Measurements from ENCODE around the gene ARID4A. TPM values are rescaled to one million over a fixed set of nuclear protein-coding genes. Genes with fewer than 3 reads are reported as not detected.
A peak's percentile ranks its signal among the peaks of the same experiment; 100 is the strongest.
"Not testable (repeated sequence)": the region's sequence is repeated elsewhere in the genome, so short reads cannot be mapped to it uniquely, and the experiment has no call there.

ARID4A gene
- total RNA-seq, 1 experiment from 2014 or later: 24.9 TPM

DNA sequence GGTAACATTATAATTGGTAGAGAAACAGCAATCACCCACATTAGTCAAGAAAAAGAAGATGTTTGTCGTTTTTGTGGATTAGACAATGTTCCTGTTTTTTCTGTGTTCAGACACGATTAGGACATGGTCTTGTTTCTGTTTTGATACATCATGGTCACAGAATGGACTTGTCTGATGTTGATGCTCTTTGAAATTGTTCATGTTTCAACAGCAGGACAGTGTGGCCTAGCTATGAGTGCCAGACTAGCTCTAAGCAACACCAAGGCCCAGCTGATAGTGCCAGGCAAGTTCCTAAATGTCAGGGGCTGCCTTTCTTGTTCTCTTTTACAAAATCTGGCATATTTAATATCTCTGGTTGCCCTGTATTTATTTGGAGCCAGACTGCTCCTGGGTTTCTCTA lies 56.5 kb downstream of the ARID4A start:
- Histone ChIP-seq H3K27ac (ENCODE audit: low read depth, low read length, poor library complexity, severe bottlenecking) (peak overlapping the region; percentile 2), H3K4me3 (ENCODE audit: low read depth, low read length, poor library complexity, severe bottlenecking) (no peak overlapping the region), H3K36me3 (ENCODE audit: insufficient read depth, low read length, poor library complexity, severe bottlenecking) (peaks cover 55% of the 10 kb centered on the region), H3K27me3 (replicated peaks; ENCODE audit: insufficient read depth, low read depth, low read length, poor library complexity) (no peaks in the 10 kb centered on the region), H3K9me3 (ENCODE audit: low read depth, low read length, poor library complexity, severe bottlenecking) (no peaks in the 10 kb centered on the region), H3K4me1 (ENCODE audit: insufficient read depth, low read length, poor library complexity, severe bottlenecking) (no peaks in the 10 kb centered on the region)
- CTCF ChIA-PET: no interaction called here
- no peak for TF ChIP-seq EZH2 (IDR thresholded peaks at IDR 0.05; ENCODE audit: borderline replicate concordance, low read depth, low read length, poor library complexity, severe bottlenecking)
- TF ChIP-seq, protein P1, sequence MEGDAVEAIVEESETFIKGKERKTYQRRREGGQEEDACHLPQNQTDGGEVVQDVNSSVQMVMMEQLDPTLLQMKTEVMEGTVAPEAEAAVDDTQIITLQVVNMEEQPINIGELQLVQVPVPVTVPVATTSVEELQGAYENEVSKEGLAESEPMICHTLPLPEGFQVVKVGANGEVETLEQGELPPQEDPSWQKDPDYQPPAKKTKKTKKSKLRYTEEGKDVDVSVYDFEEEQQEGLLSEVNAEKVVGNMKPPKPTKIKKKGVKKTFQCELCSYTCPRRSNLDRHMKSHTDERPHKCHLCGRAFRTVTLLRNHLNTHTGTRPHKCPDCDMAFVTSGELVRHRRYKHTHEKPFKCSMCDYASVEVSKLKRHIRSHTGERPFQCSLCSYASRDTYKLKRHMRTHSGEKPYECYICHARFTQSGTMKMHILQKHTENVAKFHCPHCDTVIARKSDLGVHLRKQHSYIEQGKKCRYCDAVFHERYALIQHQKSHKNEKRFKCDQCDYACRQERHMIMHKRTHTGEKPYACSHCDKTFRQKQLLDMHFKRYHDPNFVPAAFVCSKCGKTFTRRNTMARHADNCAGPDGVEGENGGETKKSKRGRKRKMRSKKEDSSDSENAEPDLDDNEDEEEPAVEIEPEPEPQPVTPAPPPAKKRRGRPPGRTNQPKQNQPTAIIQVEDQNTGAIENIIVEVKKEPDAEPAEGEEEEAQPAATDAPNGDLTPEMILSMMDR (conservative IDR thresholded peaks at IDR 0.05; ENCODE audit: low read depth, low read length): no peak
- DNase-seq (ENCODE audit: low spot score): no peak
- BruUV-seq (replicated peaks): no TSS peak
- intact Hi-C loops (cut with micrococcal nuclease; ENCODE audit: unreplicated experiment): loop anchor here (5.0 kb wide), 1 partner anchor 743 kb away; no protein-coding TSS in a partner anchor
- POLR2A ChIA-PET (ENCODE audit: low non-redundant PET): no interaction called here

- no peak for DNase-seq (ENCODE audit: low spot score)
- Histone ChIP-seq H3K36me3 (ENCODE audit: insufficient read depth, low read length, poor library complexity, severe bottlenecking) (peaks cover 62% of the 10 kb centered on the region), H3K4me1 (ENCODE audit: insufficient read depth, low read length, poor library complexity, severe bottlenecking) (no peaks in the 10 kb centered on the region), H3K9me3 (ENCODE audit: low read depth, low read length, poor library complexity, severe bottlenecking) (no peaks in the 10 kb centered on the region), H3K27me3 (replicated peaks; ENCODE audit: insufficient read depth, low read depth, low read length, poor library complexity) (no peaks in the 10 kb centered on the region), H3K4me3 (ENCODE audit: low read depth, low read length, poor library complexity, severe bottlenecking) (no peak overlapping the region), H3K27ac (ENCODE audit: low read depth, low read length, poor library complexity, severe bottlenecking) (no peak overlapping the region)
- no peak for TF ChIP-seq EZH2 (IDR thresholded peaks at IDR 0.05; ENCODE audit: borderline replicate concordance, low read depth, low read length, poor library complexity, severe bottlenecking)
- TF ChIP-seq, protein P1 (conservative IDR thresholded peaks at IDR 0.05; ENCODE audit: low read depth, low read length): no peak
- intact Hi-C loops (cut with micrococcal nuclease; ENCODE audit: unreplicated experiment): loop anchor here (5.0 kb wide), 1 partner anchor 744 kb away; no protein-coding TSS in a partner anchor
- CTCF ChIA-PET: interaction anchor here (0.7 kb wide), 1 partner anchor 83 kb away, joined by 5 read pairs; no protein-coding TSS in a partner anchor
- no TSS peak for BruUV-seq (replicated peaks)
- POLR2A ChIA-PET (ENCODE audit: low non-redundant PET): no interaction called here
Observed at GRCh38 chr14:58356268-58356667, 57.9 kb downstream of the ARID4A start.

DNA sequence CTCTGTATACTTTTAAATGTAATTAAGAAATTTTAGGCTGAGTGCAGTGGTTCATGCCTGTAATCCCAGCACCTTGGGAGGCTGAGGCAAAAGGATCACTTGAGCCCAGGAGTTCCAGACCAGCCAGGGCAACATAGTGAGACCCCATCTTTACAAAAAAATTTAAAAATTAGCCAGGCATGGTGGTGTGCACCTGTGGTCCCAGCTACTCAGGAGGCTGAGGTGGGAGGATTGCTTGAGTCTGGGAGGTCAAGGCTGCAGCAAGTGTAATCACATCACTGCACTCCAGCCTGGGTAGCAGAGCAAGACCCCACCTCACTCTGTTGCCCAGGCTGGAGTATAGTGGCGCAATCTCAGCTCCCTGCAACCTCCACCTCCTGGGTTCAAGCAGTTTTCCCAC lies 63.9 kb downstream of the ARID4A start:
- CTCF ChIA-PET: not testable (repeated sequence)

GRCh38 chr14:58362798-58363412 lies 64.5 kb downstream of the ARID4A start:
- no peak overlapping the region for H3K27ac ChIP-seq (ENCODE audit: low read depth, low read length, poor library complexity, severe bottlenecking)
- BruUV-seq (replicated peaks): no TSS peak
- POLR2A ChIA-PET (ENCODE audit: low non-redundant PET): no interaction called here
- H3K9me3 ChIP-seq (ENCODE audit: low read depth, low read length, poor library complexity, severe bottlenecking): no peaks in the 10 kb centered on the region
- CTCF ChIA-PET: no interaction called here
- peaks cover 51% of the 10 kb centered on the region for H3K36me3 ChIP-seq (ENCODE audit: insufficient read depth, low read length, poor library complexity, severe bottlenecking)
- intact Hi-C loops (cut with micrococcal nuclease; ENCODE audit: unreplicated experiment): loop anchor here (5.0 kb wide), 1 partner anchor 256 kb away; no protein-coding TSS in a partner anchor
- no peak overlapping the region for H3K4me3 ChIP-seq (ENCODE audit: low read depth, low read length, poor library complexity, severe bottlenecking)
- DNase-seq (ENCODE audit: low spot score): peak; percentile 49
- TF ChIP-seq, protein P1 (conservative IDR thresholded peaks at IDR 0.05; ENCODE audit: low read depth, low read length): peak; percentile 62
- TF ChIP-seq EZH2 (IDR thresholded peaks at IDR 0.05; ENCODE audit: borderline replicate concordance, low read depth, low read length, poor library complexity, severe bottlenecking): no peak
- no peaks in the 10 kb centered on the region for H3K27me3 ChIP-seq (replicated peaks; ENCODE audit: insufficient read depth, low read depth, low read length, poor library complexity)
- no peaks in the 10 kb centered on the region for H3K4me1 ChIP-seq (ENCODE audit: insufficient read depth, low read length, poor library complexity, severe bottlenecking)

More for the DNA sequence above, 63.9 kb downstream of the ARID4A start:
- BruUV-seq (replicated peaks); H3K4me3 ChIP-seq (ENCODE audit: low read depth, low read length, poor library complexity, severe bottlenecking); H3K4me1 ChIP-seq (ENCODE audit: insufficient read depth, low read length, poor library complexity, severe bottlenecking); H3K9me3 ChIP-seq (ENCODE audit: low read depth, low read length, poor library complexity, severe bottlenecking); H3K27me3 ChIP-seq (replicated peaks; ENCODE audit: insufficient read depth, low read depth, low read length, poor library complexity); POLR2A ChIA-PET (ENCODE audit: low non-redundant PET); H3K27ac ChIP-seq (ENCODE audit: low read depth, low read length, poor library complexity, severe bottlenecking); DNase-seq (ENCODE audit: low spot score): not testable (repeated sequence)
- H3K36me3 ChIP-seq (ENCODE audit: insufficient read depth, low read length, poor library complexity, severe bottlenecking): peaks cover 52% of the 10 kb centered on the region
- intact Hi-C loops (cut with micrococcal nuclease; ENCODE audit: unreplicated experiment): loop anchor here (5.0 kb wide), 1 partner anchor 255 kb away; no protein-coding TSS in a partner anchor

Measured in A673 (cell line).